ENCODE data around the gene SMPDL3A. TPM values are rescaled to one million over a fixed set of nuclear protein-coding genes. Genes with fewer than 3 reads are reported as not detected.

Gene SMPDL3A
- total RNA-seq, 3 donors from 2014 or later = 9.1 to 26.5 (median 17.0) TPM

GRCh38 chr6:122753000-122753687 is 35.9 kb upstream of the SMPDL3A start:
- intact Hi-C loops (cut with DNase I; ENCODE audit: low total_unique reads) = no loop called here
- no peaks in the 10 kb centered on the region for H3K9me3 ChIP-seq
- DNase-seq (ENCODE audit: low spot score in 2 of 2) = no peak
- H3K4me3 ChIP-seq = peak overlapping the region in 2 of 3 donors; percentile 33 to 57
- no peaks in the 10 kb centered on the region for H3K27me3 ChIP-seq
- TF ChIP-seq POLR2AphosphoS5 (IDR thresholded peaks at IDR 0.05) = no peak
- TF ChIP-seq POLR2A (IDR thresholded peaks at IDR 0.05) = no peak
- TF ChIP-seq, protein P1, sequence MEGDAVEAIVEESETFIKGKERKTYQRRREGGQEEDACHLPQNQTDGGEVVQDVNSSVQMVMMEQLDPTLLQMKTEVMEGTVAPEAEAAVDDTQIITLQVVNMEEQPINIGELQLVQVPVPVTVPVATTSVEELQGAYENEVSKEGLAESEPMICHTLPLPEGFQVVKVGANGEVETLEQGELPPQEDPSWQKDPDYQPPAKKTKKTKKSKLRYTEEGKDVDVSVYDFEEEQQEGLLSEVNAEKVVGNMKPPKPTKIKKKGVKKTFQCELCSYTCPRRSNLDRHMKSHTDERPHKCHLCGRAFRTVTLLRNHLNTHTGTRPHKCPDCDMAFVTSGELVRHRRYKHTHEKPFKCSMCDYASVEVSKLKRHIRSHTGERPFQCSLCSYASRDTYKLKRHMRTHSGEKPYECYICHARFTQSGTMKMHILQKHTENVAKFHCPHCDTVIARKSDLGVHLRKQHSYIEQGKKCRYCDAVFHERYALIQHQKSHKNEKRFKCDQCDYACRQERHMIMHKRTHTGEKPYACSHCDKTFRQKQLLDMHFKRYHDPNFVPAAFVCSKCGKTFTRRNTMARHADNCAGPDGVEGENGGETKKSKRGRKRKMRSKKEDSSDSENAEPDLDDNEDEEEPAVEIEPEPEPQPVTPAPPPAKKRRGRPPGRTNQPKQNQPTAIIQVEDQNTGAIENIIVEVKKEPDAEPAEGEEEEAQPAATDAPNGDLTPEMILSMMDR (IDR thresholded peaks at IDR 0.05) = no peak
- H3K36me3 ChIP-seq = no peaks in the 10 kb centered on the region
- H3K27ac ChIP-seq = peak overlapping the region in 1 of 2 donors; percentile 52
- no peaks in the 10 kb centered on the region for H3K4me1 ChIP-seq

DNA sequence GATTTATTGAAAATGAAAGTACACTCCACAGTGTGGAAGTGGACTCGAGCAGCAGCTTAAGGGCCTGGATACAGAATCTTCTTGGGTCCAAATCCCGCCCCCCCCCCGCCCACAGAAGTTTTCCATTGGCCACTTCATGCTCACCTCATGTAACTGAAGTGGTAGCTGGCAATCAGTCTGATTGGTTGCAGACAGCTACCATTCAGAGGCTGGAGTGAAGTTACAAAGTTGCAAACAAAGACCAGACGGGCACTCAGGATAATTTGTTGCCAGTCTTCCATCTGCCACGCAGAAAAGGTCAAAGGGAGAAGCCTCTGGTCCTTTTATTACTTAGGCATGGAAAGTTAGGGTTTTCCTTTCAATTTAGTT is 35.4 kb upstream of the SMPDL3A start:
- H3K4me3 ChIP-seq = peak overlapping the region in 2 of 3 donors; percentile 33 to 57
- DNase-seq (ENCODE audit: low spot score in 2 of 2) = no peak
- H3K27me3 ChIP-seq = no peaks in the 10 kb centered on the region
- TF ChIP-seq POLR2AphosphoS5 (IDR thresholded peaks at IDR 0.05) = no peak
- TF ChIP-seq, protein P1 (IDR thresholded peaks at IDR 0.05) = no peak
- no peak for TF ChIP-seq POLR2A (IDR thresholded peaks at IDR 0.05)
- intact Hi-C loops (cut with DNase I; ENCODE audit: low total_unique reads) = no loop called here
- no peaks in the 10 kb centered on the region for H3K4me1 ChIP-seq
- H3K9me3 ChIP-seq = no peaks in the 10 kb centered on the region
- no peaks in the 10 kb centered on the region for H3K36me3 ChIP-seq
- H3K27ac ChIP-seq = peak overlapping the region in 1 of 2 donors; percentile 52

DNA sequence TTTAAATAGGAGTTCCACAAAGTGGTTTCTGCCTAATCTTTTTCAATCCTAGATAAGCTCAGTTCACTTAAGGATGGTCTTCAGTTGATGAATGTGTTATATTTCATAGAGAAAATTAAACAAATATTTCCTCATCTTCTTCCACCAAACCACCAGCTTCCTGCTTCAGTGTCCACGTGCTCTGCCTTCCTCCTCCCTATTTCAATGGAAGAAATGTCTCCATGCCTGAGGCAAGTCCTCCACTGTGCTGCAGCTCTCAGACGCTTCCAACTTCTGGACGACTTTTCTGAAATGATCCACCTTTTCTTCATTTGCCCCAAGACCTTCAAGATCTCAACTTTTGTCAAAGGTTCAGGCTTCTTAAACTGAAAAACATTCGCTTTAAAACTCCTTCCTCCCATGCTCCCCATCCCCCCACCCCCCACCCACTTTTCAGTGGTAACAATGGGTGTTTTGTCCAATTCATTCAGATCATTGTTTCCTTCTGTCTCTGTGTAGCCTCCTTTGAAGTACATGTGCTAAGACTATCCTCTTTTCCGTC is 34.8 kb upstream of the SMPDL3A start:
- no peak for DNase-seq (ENCODE audit: low spot score in 2 of 2)
- Histone ChIP-seq H3K4me1 (no peaks in the 10 kb centered on the region), H3K4me3 (peak overlapping the region in 1 of 3 donors; percentile 33), H3K9me3 (no peaks in the 10 kb centered on the region), H3K36me3 (no peaks in the 10 kb centered on the region), H3K27me3 (no peaks in the 10 kb centered on the region), H3K27ac (no peak overlapping the region)
- TF ChIP-seq POLR2AphosphoS5 (IDR thresholded peaks at IDR 0.05) (no peak), POLR2A (IDR thresholded peaks at IDR 0.05) (no peak)
- TF ChIP-seq, protein P1 (IDR thresholded peaks at IDR 0.05) = no peak
- intact Hi-C loops (cut with DNase I; ENCODE audit: low total_unique reads) = no loop called here

- no peak for TF ChIP-seq POLR2AphosphoS5 (IDR thresholded peaks at IDR 0.05)
- TF ChIP-seq, protein P1 (IDR thresholded peaks at IDR 0.05) = no peak
- TF ChIP-seq POLR2A (IDR thresholded peaks at IDR 0.05) = no peak
- no peaks in the 10 kb centered on the region for H3K27me3 ChIP-seq
- no peaks in the 10 kb centered on the region for H3K9me3 ChIP-seq
- no peak overlapping the region for H3K4me3 ChIP-seq
- DNase-seq (ENCODE audit: low spot score in 2 of 2) = no peak
- no peaks in the 10 kb centered on the region for H3K4me1 ChIP-seq
- intact Hi-C loops (cut with DNase I; ENCODE audit: low total_unique reads) = no loop called here
- H3K36me3 ChIP-seq = no peaks in the 10 kb centered on the region
- no peak overlapping the region for H3K27ac ChIP-seq
These were observed 33.2 kb upstream of the SMPDL3A start for GRCh38 chr6:122755901-122756300.

DNA sequence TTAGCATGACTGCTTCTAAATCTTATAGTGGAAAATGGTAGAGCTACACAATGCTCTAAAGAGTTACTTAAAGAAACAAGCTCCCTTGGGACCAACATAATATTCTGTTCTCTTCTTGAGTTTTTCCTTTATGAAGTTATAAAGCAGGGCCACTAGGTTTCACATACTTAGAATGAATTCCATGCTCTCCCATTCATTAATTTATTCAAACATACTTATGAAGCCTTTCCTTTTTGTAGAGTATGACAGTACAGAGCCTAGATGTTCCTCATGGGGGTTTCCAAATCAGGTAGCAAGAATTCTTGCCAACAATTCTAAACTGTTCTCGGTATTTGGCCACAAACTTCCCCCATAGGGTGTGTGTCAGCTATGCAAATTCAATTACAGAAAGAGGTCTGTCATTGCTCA is 30.1 kb upstream of the SMPDL3A start:
- Histone ChIP-seq H3K27me3 (no peaks in the 10 kb centered on the region), H3K27ac (no peak overlapping the region), H3K4me1 (no peaks in the 10 kb centered on the region), H3K9me3 (no peaks in the 10 kb centered on the region), H3K4me3 (no peak overlapping the region), H3K36me3 (no peaks in the 10 kb centered on the region)
- intact Hi-C loops (cut with DNase I; ENCODE audit: low total_unique reads) = no loop called here
- DNase-seq (ENCODE audit: low spot score in 2 of 2) = no peak
- TF ChIP-seq, protein P1 (IDR thresholded peaks at IDR 0.05) = no peak
- no peak for TF ChIP-seq POLR2AphosphoS5 (IDR thresholded peaks at IDR 0.05)
- TF ChIP-seq POLR2A (IDR thresholded peaks at IDR 0.05) = no peak

All from breast epithelium (tissue), 4 donors.